HCT116 (cell line): ENCODE measurements around the gene SGSM2.

Source experiments
- CBX3 ChIP-seq: IDR thresholded peaks from 2 replicates; pipeline ENCODE4 v1.6.1; 2012; ENCODE audit warnings: low read depth
- EGR1 ChIP-seq: IDR thresholded peaks from 2 replicates; pipeline ENCODE4 v1.6.1; 2012; ENCODE audit warnings: low read depth
- ELF1 ChIP-seq: IDR thresholded peaks from 2 replicates; pipeline ENCODE4 v1.6.1; 2012; ENCODE audit warnings: low read depth, borderline replicate concordance
- EZH2 ChIP-seq: fragments of 200-600 bp; sonication (generic); IDR thresholded peaks from 2 replicates; pipeline ENCODE4 v1.6.1; 2017; ENCODE audit warnings: antibody characterized with exemption, mixed run types
- POLR2A ChIP-seq: IDR thresholded peaks from 2 replicates; pipeline ENCODE4 v1.7.0; 2011; ENCODE audit warnings: borderline replicate concordance; ENCODE audit not compliant: insufficient read depth, insufficient read length; ENCODE audit errors: extremely low read depth
- RAD21 ChIP-seq: IDR thresholded peaks from 2 replicates; pipeline ENCODE4 v1.6.1; 2012; ENCODE audit warnings: low read depth, mild to moderate bottlenecking
- SIN3A ChIP-seq: IDR thresholded peaks from 2 replicates; pipeline ENCODE4 v1.6.1; 2012; ENCODE audit warnings: low read depth
- YY1 ChIP-seq: IDR thresholded peaks from 2 replicates; pipeline ENCODE4 v1.6.1; 2011; ENCODE audit warnings: low read length, low read depth, moderate library complexity, mild to moderate bottlenecking; ENCODE audit not compliant: insufficient replicate concordance; ENCODE audit errors: extremely low read depth
- TF ChIP-seq, protein P1 (sequence below), 3 experiments: fragments of 200-600 bp in 1 of 3; sonication (generic) in 1 of 3; IDR thresholded peaks in 2 of 3; conservative IDR thresholded peaks in 1 of 3; 2 replicates each; pipeline ENCODE4 v1.5.1; 2012 to 2017; ENCODE audit warnings: low read depth in 2 of 3, low read length in 2 of 3, antibody characterized with exemption in 1 of 3, borderline replicate concordance in 1 of 3, control low read depth in 1 of 3, mild to moderate bottlenecking in 1 of 3, mixed read lengths in 1 of 3, mixed run types in 1 of 3, moderate library complexity in 1 of 3; ENCODE audit not compliant: insufficient read depth in 1 of 3
- TF ChIP-seq, protein P2 (sequence below): IDR thresholded peaks from 2 replicates; pipeline ENCODE4 v1.6.1; 2011; ENCODE audit warnings: mild to moderate bottlenecking, low read length, moderate library complexity; ENCODE audit not compliant: insufficient replicate concordance; ENCODE audit errors: extremely low read depth
- TF ChIP-seq, protein P3 (sequence below): IDR thresholded peaks from 2 replicates; pipeline ENCODE4 v1.6.1; 2012; ENCODE audit warnings: low read depth

DNA sequence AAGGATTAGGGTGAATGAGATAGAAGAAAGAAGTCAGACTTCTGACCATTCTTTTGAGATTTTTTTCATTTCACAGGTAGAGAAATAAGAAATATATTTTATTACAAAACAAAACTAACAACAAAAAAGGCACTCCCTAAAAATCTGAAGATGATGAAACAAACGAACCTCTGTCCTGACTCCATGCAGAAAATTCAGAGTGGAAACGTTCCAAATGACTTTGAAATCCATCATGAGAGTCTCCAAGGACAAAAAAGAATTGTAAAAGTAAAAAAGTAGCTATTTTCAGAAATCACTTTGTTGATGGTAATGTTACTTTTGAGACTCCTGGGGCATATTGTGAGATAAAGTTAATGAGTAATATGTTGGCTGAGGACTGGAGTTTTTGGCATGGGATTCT, 89.9 kb downstream of the SGSM2 start:
- TF ChIP-seq, protein P1, sequence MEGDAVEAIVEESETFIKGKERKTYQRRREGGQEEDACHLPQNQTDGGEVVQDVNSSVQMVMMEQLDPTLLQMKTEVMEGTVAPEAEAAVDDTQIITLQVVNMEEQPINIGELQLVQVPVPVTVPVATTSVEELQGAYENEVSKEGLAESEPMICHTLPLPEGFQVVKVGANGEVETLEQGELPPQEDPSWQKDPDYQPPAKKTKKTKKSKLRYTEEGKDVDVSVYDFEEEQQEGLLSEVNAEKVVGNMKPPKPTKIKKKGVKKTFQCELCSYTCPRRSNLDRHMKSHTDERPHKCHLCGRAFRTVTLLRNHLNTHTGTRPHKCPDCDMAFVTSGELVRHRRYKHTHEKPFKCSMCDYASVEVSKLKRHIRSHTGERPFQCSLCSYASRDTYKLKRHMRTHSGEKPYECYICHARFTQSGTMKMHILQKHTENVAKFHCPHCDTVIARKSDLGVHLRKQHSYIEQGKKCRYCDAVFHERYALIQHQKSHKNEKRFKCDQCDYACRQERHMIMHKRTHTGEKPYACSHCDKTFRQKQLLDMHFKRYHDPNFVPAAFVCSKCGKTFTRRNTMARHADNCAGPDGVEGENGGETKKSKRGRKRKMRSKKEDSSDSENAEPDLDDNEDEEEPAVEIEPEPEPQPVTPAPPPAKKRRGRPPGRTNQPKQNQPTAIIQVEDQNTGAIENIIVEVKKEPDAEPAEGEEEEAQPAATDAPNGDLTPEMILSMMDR (IDR thresholded peaks at IDR 0.05 in 2 of 3, conservative IDR thresholded peaks at IDR 0.05 in 1 of 3; ENCODE audit: borderline replicate concordance in 1 of 3, insufficient read depth in 1 of 3, low read depth in 2 of 3, low read length in 2 of 3), result no peak
- TF ChIP-seq POLR2A (no peak), CBX3 (no peak), EZH2 (no peak), YY1 (no peak), RAD21 (no peak), EGR1 (no peak), SIN3A (no peak), ELF1 (no peak)
- TF ChIP-seq, protein P2, sequence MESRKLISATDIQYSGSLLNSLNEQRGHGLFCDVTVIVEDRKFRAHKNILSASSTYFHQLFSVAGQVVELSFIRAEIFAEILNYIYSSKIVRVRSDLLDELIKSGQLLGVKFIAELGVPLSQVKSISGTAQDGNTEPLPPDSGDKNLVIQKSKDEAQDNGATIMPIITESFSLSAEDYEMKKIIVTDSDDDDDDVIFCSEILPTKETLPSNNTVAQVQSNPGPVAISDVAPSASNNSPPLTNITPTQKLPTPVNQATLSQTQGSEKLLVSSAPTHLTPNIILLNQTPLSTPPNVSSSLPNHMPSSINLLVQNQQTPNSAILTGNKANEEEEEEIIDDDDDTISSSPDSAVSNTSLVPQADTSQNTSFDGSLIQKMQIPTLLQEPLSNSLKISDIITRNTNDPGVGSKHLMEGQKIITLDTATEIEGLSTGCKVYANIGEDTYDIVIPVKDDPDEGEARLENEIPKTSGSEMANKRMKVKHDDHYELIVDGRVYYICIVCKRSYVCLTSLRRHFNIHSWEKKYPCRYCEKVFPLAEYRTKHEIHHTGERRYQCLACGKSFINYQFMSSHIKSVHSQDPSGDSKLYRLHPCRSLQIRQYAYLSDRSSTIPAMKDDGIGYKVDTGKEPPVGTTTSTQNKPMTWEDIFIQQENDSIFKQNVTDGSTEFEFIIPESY, result no peak
- TF ChIP-seq, protein P3, sequence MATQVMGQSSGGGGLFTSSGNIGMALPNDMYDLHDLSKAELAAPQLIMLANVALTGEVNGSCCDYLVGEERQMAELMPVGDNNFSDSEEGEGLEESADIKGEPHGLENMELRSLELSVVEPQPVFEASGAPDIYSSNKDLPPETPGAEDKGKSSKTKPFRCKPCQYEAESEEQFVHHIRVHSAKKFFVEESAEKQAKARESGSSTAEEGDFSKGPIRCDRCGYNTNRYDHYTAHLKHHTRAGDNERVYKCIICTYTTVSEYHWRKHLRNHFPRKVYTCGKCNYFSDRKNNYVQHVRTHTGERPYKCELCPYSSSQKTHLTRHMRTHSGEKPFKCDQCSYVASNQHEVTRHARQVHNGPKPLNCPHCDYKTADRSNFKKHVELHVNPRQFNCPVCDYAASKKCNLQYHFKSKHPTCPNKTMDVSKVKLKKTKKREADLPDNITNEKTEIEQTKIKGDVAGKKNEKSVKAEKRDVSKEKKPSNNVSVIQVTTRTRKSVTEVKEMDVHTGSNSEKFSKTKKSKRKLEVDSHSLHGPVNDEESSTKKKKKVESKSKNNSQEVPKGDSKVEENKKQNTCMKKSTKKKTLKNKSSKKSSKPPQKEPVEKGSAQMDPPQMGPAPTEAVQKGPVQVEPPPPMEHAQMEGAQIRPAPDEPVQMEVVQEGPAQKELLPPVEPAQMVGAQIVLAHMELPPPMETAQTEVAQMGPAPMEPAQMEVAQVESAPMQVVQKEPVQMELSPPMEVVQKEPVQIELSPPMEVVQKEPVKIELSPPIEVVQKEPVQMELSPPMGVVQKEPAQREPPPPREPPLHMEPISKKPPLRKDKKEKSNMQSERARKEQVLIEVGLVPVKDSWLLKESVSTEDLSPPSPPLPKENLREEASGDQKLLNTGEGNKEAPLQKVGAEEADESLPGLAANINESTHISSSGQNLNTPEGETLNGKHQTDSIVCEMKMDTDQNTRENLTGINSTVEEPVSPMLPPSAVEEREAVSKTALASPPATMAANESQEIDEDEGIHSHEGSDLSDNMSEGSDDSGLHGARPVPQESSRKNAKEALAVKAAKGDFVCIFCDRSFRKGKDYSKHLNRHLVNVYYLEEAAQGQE, result no peak
